ENCODE results near the gene FEV. TPM values are rescaled to one million over a fixed set of nuclear protein-coding genes. Genes with fewer than 3 reads are reported as not detected.

Gene FEV
- total RNA-seq, 2 donors from 2014 or later = not detected

- no peak for ATAC-seq (ENCODE audit: insufficient number of reproducible peaks, low FRiP score, low read depth)
- Histone ChIP-seq H3K4me1 (ENCODE audit: control insufficient read depth in 1 of 2, low read depth in 2 of 2) (peaks cover 0 to 14% of the 10 kb centered on the region in 2 donors), H3K36me3 (no peaks in the 10 kb centered on the region), H3K4me3 (no peak overlapping the region), H3K27ac (no peak overlapping the region), H3K27me3 (replicated peaks; ENCODE audit: insufficient read depth) (peaks cover 14% of the 10 kb centered on the region), H3K9me3 (no peaks in the 10 kb centered on the region)
- DNase-seq (ENCODE audit: low spot score) = no peak
- TF ChIP-seq CTCF (IDR thresholded peaks at IDR 0.05) = no peak
Measured at GRCh38 chr2:218956039-218956438, 28.9 kb downstream of the FEV start.

GRCh38 chr2:218954541-218955300 lies 30.3 kb downstream of the FEV start:
- H3K9me3 ChIP-seq = no peaks in the 10 kb centered on the region
- peaks cover 0 to 3% of the 10 kb centered on the region in 2 donors for H3K4me1 ChIP-seq (ENCODE audit: control insufficient read depth in 1 of 2, low read depth in 2 of 2)
- H3K4me3 ChIP-seq = no peak overlapping the region
- H3K36me3 ChIP-seq = no peaks in the 10 kb centered on the region
- DNase-seq (ENCODE audit: low spot score) (no peak), ATAC-seq (ENCODE audit: insufficient number of reproducible peaks, low FRiP score, low read depth) (no peak)
- no peak for TF ChIP-seq CTCF (IDR thresholded peaks at IDR 0.05)
- H3K27ac ChIP-seq = no peak overlapping the region
- peaks cover 7% of the 10 kb centered on the region for H3K27me3 ChIP-seq (replicated peaks; ENCODE audit: insufficient read depth)

- no peak for TF ChIP-seq CTCF (IDR thresholded peaks at IDR 0.05)
- DNase-seq (ENCODE audit: low spot score) (no peak), ATAC-seq (ENCODE audit: insufficient number of reproducible peaks, low FRiP score, low read depth) (no peak)
- H3K36me3 ChIP-seq = no peaks in the 10 kb centered on the region
- H3K4me1 ChIP-seq (ENCODE audit: control insufficient read depth in 1 of 2, low read depth in 2 of 2) = no peaks in the 10 kb centered on the region
- peaks cover 6% of the 10 kb centered on the region for H3K27me3 ChIP-seq (replicated peaks; ENCODE audit: insufficient read depth)
- H3K4me3 ChIP-seq = no peak overlapping the region
- no peaks in the 10 kb centered on the region for H3K9me3 ChIP-seq
- no peak overlapping the region for H3K27ac ChIP-seq
Measured at GRCh38 chr2:218953366-218953954, 31.5 kb downstream of the FEV start.

GRCh38 chr2:218952160-218952559 lies 32.8 kb downstream of the FEV start:
- Histone ChIP-seq H3K4me1 (ENCODE audit: control insufficient read depth in 1 of 2, low read depth in 2 of 2) (no peaks in the 10 kb centered on the region), H3K9me3 (no peaks in the 10 kb centered on the region), H3K36me3 (no peaks in the 10 kb centered on the region), H3K4me3 (no peak overlapping the region), H3K27me3 (replicated peaks; ENCODE audit: insufficient read depth) (peaks cover 6% of the 10 kb centered on the region), H3K27ac (no peak overlapping the region)
- TF ChIP-seq CTCF (IDR thresholded peaks at IDR 0.05) = no peak
- DNase-seq (ENCODE audit: low spot score) = no peak
- no peak for ATAC-seq (ENCODE audit: insufficient number of reproducible peaks, low FRiP score, low read depth)

- H3K4me3 ChIP-seq = no peak overlapping the region
- ATAC-seq (ENCODE audit: insufficient number of reproducible peaks, low FRiP score, low read depth) (no peak), DNase-seq (ENCODE audit: low spot score) (no peak)
- H3K36me3 ChIP-seq = no peaks in the 10 kb centered on the region
- TF ChIP-seq CTCF (IDR thresholded peaks at IDR 0.05) = no peak
- no peak overlapping the region for H3K27ac ChIP-seq
- H3K9me3 ChIP-seq = no peaks in the 10 kb centered on the region
- no peaks in the 10 kb centered on the region for H3K4me1 ChIP-seq (ENCODE audit: control insufficient read depth in 1 of 2, low read depth in 2 of 2)
- H3K27me3 ChIP-seq (replicated peaks; ENCODE audit: insufficient read depth) = peaks cover 6% of the 10 kb centered on the region
Measured at GRCh38 chr2:218946621-218947020, 38.4 kb downstream of the FEV start.
